Posterior cingulate gyrus (tissue), 11 donors: Measurements from ENCODE around the gene GGA1.

ENCODE experiments used
- DNase-seq, 10 donors: peaks; one replicate each; pipeline versions ENCODE4 v3.0.0 to v3.0.0-alpha.2; 2020 to 2021; ENCODE audit warnings: mixed read lengths in 3 of 10
- intact Hi-C: fragments of 100-400 bp; cut with DNase I; formaldehyde crosslinking; loops from one replicate; pipeline ENCODE4 v1.15.1; 2023

GGA1 gene

GRCh38 chr22:37627121-37627520 is 18.5 kb downstream of the GGA1 start:
- no peak for DNase-seq
- intact Hi-C loops = no loop called here

GRCh38 chr22:37627545-37627944 is 18.9 kb downstream of the GGA1 start:
- intact Hi-C loops = no loop called here

GRCh38 chr22:37628830-37629229 is 20.2 kb downstream of the GGA1 start:
- intact Hi-C loops = no loop called here

More at GRCh38 chr22:37627545-37627944, 18.9 kb downstream of the GGA1 start:
- peak in 3 of 10 donors; percentile 48 to 89 (median 86) for DNase-seq

GRCh38 chr22:37629928-37630327 is 21.3 kb downstream of the GGA1 start:
- intact Hi-C loops = no loop called here
- no peak for DNase-seq

More at GRCh38 chr22:37628830-37629229, 20.2 kb downstream of the GGA1 start:
- no peak for DNase-seq

GRCh38 chr22:37630839-37631435 is 22.3 kb downstream of the GGA1 start:
- DNase-seq = no peak
- intact Hi-C loops = no loop called here

GRCh38 chr22:37631448-37632173 is 23.0 kb downstream of the GGA1 start:
- intact Hi-C loops = no loop called here
- peak in 1 of 10 donors; percentile 68 for DNase-seq

GRCh38 chr22:37632174-37633088 is 23.8 kb downstream of the GGA1 start:
- intact Hi-C loops = no loop called here

DNA sequence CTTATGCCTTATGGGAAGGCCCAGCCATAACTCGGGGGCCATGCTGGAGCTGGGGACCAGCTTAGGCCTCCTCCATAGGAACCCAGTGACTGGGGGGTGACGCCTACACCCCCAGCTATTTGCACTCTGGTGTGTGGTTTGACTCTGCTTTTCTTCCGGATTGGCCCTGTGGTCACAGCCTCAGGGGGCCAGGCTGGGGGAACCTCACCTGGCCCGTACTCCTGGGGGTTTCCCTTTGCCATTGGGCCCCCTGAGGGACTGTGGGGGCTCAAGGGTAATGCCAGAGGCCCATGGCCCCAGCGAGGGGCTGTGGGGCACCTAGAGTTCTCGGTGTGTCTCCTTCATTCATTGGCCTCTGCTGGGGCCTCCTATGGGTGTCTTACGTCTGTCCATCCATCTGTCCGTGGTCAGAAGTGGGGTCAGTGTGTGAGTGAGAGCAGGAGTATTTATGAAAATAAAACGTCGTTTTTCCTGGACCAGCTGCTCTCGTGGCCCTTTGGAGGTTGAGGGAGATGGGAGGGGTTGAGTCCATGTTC is 24.5 kb downstream of the GGA1 start:
- intact Hi-C loops = no loop called here
- no peak for DNase-seq

More at GRCh38 chr22:37632174-37633088, 23.8 kb downstream of the GGA1 start:
- peak in 1 of 10 donors; percentile 35 for DNase-seq

DNA sequence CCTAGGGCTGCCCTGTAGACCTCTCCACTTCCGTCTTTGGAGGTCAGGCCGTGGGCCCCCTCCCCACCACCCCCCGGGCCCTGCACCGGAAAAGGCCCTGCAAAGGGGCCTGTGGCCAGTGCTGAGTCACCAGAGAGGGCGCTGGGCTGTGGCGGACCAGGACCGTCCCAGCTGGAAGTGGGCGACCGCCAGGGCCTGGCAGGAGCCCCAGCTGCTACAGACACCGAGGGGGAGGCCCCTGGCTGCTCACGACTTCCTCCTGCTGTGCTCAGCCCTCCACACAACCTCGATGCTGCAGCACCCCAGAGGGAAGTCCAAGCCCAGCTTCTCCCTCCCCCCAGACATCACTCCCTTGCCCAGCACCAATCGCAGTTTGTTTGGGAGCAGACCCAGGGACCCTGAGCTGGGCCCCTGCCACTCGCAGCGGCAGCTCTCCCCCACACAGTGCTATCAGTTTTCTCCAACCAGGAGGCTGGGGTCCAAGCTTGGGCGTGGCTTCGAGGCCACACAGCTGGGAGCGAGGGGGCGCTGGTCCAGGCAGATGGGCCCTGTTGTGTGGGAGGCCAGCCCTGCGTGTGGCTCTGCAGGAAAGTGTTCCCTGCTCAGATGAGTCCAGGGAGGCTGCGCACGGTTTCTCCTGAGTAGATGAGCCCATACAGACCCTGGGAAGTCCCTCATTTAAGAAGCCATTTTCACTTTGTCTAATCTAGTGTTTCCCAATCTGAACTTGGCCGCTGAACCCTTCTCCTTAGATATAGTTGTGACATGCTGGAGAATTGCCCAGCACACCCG is 25.2 kb downstream of the GGA1 start:
- intact Hi-C loops = no loop called here
- DNase-seq = peak; percentile 67 to 97 (median 77)

- intact Hi-C loops = no loop called here
- DNase-seq = peak in 1 of 10 donors; percentile 71
Measured at GRCh38 chr22:37634417-37634924, 25.8 kb downstream of the GGA1 start.

DNA sequence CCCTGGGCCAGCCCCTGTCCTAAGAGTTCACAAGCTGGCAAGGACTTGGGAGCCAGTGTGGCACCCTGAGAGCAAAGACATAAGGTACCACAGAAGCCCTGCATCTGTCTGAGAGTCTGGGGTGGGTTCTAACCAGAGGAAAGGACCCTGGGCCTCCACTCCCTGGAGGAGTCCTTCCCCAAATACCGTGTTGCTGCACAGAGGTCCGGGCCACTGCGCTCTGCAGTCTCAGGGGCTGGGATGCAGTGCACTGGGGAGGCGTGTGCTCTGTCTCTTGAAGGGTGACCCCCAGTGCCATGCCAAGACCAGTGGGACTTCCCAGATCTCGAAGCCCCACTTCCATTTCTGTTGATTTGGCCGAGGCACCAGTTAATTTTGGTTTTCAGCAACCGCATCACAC is 26.5 kb downstream of the GGA1 start:
- intact Hi-C loops = no loop called here
- DNase-seq = peak in 1 of 10 donors; percentile 39

GRCh38 chr22:37636186-37636948 is 27.7 kb downstream of the GGA1 start:
- DNase-seq = no peak

GRCh38 chr22:37636949-37637273 is 28.3 kb downstream of the GGA1 start:
- intact Hi-C loops = no loop called here

More at GRCh38 chr22:37636186-37636948, 27.7 kb downstream of the GGA1 start:
- intact Hi-C loops = no loop called here

DNA sequence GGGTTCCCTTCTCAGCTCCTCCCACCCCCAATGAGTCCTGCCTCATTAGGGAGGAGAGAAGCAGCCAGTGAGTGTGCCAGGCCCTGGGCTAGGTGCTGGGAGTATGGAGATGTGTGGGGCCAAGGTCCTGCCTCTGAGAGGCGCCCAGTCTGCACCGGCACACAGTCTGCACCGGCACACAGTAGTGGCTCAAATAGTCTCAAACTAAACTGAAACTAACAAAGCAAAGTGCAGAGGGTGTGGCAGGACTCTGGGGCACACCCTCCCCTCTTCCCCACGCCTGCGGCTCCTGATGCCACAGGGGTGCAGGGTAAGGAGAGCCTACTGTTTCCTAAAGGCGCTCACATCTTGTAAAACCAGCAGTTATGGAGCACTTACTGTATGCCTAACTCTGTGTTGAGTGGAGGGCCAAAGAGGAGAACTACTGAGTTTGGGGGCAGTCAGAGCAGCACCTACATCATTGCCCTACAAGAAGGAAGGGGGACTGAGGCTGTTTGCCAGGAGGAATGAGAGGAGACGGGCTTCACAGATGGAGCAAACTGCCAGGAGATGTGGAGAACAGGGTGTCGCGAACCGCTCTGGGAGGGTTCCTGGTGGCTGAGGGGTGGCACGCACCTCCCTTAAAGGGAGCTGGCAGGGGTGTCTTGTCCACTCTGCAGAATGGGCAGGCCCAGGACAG is 29.9 kb downstream of the GGA1 start:
- DNase-seq = no peak
- intact Hi-C loops = no loop called here

More at GRCh38 chr22:37636949-37637273, 28.3 kb downstream of the GGA1 start:
- DNase-seq = no peak

DNA sequence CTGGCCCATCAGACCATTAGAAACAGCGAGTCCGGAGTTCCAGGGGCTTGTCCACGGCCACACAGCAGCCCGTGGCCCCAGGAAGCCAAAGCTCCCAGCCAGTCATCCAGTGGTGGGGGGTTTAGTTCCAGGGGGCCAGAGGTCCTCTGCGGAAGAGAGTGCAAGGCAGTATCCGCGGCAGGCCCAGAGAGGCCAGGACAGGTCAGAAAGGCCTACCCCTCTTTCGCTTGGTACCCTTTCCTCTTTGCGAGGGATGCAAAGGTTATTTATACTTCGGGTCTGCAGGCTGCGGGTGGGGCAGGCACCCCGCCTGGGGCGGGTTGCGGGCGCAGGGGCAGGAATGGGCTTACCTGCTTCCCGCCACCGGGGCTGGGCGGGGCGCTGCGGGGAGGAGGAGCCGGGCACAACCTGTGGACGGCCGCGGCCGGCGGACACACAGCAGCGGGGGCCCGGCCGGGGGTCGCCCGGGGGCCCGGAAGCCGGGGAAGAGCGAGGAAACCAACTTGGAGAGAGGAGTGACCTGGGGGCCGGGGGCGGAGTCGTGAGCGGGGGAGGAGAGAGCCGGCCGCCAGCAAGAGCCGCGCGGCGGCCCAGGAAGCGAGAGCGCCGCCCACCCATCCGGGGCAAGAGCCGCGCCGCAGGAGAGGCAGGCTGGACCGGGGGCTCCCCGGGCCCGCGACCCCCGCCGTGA is 30.6 kb downstream of the GGA1 start, which contains the start of gene SH3BP1:
TSS of gene SH3BP1 (plus strand) at position 600 of the 691 bp plus-strand sequence. CDS start 119 bp downstream, outside the sequence.
- no peak for DNase-seq
- intact Hi-C loops = no loop called here

DNA sequence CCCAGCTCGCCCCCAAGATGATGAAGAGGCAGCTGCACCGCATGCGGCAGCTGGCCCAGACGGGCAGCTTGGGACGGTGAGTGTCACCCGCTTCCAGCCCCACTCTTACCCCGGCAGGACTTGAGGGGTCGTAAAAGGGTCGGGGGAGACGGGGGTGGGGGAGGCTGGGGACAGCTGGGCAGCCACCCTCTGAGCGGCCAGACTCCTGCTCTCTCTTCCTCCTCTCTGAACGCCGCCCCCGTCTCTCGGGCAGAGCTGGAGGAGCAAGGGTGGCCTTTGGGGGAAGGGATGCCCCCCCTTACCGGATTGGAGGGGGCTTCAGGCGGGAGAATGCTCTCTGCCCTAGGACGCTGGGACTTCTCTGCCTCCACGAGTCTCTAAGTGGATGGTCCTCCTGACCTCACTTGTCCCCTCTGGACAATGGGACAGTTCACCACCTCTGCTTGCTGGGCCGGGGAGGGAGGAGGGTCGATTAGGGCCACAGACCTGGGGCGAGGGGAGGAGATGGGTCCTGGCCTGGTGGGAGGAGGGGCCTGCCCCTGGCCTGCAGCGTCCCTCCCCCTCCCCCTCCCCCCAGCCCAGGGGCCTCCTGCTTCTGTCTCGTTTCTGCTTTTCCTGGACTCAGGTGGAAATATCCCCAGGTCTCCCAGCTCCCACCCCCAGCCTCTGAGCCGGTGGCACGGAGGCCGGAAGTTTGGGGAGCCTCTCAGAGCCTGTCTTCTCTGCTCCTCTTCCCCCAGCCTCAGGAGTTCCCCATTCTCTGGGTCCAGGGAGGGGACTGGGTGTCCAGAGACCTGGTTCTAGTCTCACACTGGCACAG is 31.3 kb downstream of the GGA1 start:
- DNase-seq = no peak
- intact Hi-C loops = loop anchor here (5.0 to 10.0 kb wide), 2 partner anchors 47 to 95 kb away; partner anchors contain the start of gene NOL12
